Ishikawa (cell line): ENCODE results near the gene MFRP.

ENCODE experiments used
- CEBPB ChIP-seq: IDR thresholded peaks from 2 replicates; pipeline ENCODE4 v1.6.1; 2012
- CREB1 ChIP-seq: IDR thresholded peaks from 2 replicates; pipeline ENCODE4 v1.6.1; 2012; ENCODE audit warnings: low read depth
- EGR1 ChIP-seq: IDR thresholded peaks from 2 replicates; pipeline ENCODE4 v1.6.1; 2012
- EP300 ChIP-seq: IDR thresholded peaks from 2 replicates; pipeline ENCODE4 v1.6.1; 2012; ENCODE audit warnings: borderline replicate concordance
- FOXM1 ChIP-seq: IDR thresholded peaks from 2 replicates; pipeline ENCODE4 v1.6.1; 2012; ENCODE audit warnings: low read depth, borderline replicate concordance
- MAX ChIP-seq: IDR thresholded peaks from 2 replicates; pipeline ENCODE4 v1.6.1; 2012
- NFIC ChIP-seq: IDR thresholded peaks from 2 replicates; pipeline ENCODE4 v1.6.1; 2012
- RAD21 ChIP-seq: IDR thresholded peaks from 2 replicates; pipeline ENCODE4 v1.6.1; 2012; ENCODE audit warnings: low read depth
- TAF1 ChIP-seq: IDR thresholded peaks from 2 replicates; pipeline ENCODE4 v1.6.1; 2012; ENCODE audit warnings: low read depth, mild to moderate bottlenecking
- TCF12 ChIP-seq: IDR thresholded peaks from 2 replicates; pipeline ENCODE4 v1.6.1; 2012; ENCODE audit warnings: low read depth
- TEAD4 ChIP-seq: IDR thresholded peaks from 2 replicates; pipeline ENCODE4 v1.6.1; 2012
- USF1 ChIP-seq: IDR thresholded peaks from 2 replicates; pipeline ENCODE4 v1.6.1; 2012
- YY1 ChIP-seq: IDR thresholded peaks from 2 replicates; pipeline ENCODE4 v1.6.1; 2012; ENCODE audit warnings: low read depth
- ZBTB7A ChIP-seq: IDR thresholded peaks from 2 replicates; pipeline ENCODE4 v1.6.1; 2012; ENCODE audit warnings: low read depth
- TF ChIP-seq, protein P1 (sequence below): IDR thresholded peaks from 2 replicates; pipeline ENCODE4 v1.6.1; 2012; ENCODE audit warnings: low read depth, mild to moderate bottlenecking

The MFRP gene

DNA sequence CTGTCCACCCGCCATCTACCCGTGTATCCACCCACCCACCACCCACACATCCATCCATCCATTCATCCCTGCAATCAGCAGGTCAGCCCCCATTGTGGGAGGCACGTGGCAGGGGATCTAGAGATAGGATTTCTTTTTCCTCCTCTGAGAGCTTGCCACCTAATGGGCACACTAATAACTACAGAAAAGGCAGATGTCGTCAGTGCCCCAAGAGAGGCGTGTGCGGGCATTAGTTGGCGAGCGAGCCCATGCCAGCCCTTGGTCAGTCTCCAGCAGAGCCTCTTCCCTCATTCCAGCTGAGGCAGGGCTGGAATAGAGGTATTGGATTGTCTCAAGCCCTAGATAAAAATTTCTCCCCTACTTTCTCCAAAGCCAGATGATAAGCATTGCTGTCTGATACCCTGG, 25.3 kb upstream of the MFRP start:
- TF ChIP-seq CREB1 (no peak), RAD21 (peak; percentile 41), USF1 (peak; percentile 67), FOXM1 (no peak), TCF12 (no peak), TAF1 (no peak), ZBTB7A (no peak), NFIC (0 out of 2 replicates have a peak, but pooled peaks have one; percentile 24), EP300 (no peak), YY1 (no peak), EGR1 (peak; percentile 84), TEAD4 (peak; percentile 30; the same call in 1 of the 2 replicates), MAX (peak; percentile 84), CEBPB (no peak)
- TF ChIP-seq, protein P1, sequence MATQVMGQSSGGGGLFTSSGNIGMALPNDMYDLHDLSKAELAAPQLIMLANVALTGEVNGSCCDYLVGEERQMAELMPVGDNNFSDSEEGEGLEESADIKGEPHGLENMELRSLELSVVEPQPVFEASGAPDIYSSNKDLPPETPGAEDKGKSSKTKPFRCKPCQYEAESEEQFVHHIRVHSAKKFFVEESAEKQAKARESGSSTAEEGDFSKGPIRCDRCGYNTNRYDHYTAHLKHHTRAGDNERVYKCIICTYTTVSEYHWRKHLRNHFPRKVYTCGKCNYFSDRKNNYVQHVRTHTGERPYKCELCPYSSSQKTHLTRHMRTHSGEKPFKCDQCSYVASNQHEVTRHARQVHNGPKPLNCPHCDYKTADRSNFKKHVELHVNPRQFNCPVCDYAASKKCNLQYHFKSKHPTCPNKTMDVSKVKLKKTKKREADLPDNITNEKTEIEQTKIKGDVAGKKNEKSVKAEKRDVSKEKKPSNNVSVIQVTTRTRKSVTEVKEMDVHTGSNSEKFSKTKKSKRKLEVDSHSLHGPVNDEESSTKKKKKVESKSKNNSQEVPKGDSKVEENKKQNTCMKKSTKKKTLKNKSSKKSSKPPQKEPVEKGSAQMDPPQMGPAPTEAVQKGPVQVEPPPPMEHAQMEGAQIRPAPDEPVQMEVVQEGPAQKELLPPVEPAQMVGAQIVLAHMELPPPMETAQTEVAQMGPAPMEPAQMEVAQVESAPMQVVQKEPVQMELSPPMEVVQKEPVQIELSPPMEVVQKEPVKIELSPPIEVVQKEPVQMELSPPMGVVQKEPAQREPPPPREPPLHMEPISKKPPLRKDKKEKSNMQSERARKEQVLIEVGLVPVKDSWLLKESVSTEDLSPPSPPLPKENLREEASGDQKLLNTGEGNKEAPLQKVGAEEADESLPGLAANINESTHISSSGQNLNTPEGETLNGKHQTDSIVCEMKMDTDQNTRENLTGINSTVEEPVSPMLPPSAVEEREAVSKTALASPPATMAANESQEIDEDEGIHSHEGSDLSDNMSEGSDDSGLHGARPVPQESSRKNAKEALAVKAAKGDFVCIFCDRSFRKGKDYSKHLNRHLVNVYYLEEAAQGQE, result no peak

DNA sequence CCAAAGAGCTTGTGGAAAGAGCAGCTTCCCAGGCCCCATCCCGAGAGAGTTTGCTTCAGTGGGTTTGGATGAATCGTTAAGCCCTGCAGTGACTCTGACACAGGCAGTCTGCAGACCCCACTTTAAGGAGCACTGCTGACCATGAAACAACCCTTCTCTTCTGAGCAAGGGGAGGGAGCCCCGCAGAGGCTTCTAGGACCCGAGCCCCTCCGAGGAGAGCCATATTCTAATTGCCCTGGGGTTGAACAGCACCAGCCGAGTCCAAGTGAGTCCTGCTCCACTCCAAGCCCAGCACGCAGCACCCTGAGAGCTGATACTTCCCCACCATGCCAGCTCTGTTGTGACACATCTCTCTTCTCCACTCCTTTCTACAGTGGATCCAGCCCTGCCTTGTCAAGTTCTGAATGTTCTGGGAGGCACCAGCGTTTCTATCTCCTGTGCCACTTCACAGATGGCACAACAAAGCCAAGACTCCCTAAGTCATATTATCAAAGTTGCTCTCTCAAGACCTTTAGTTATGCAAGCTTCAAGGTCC, 24.6 kb upstream of the MFRP start:
- no peak for TF ChIP-seq USF1
- TF ChIP-seq TAF1, result no peak
- TF ChIP-seq CEBPB, result no peak
- TF ChIP-seq TCF12, result no peak
- no peak for TF ChIP-seq FOXM1
- TF ChIP-seq EGR1, result no peak
- no peak for TF ChIP-seq ZBTB7A
- TF ChIP-seq EP300, result no peak
- no peak for TF ChIP-seq NFIC
- no peak for TF ChIP-seq CREB1
- TF ChIP-seq, protein P1, result no peak
- no peak for TF ChIP-seq RAD21
- no peak for TF ChIP-seq MAX
- TF ChIP-seq TEAD4, result no peak
- no peak for TF ChIP-seq YY1

DNA sequence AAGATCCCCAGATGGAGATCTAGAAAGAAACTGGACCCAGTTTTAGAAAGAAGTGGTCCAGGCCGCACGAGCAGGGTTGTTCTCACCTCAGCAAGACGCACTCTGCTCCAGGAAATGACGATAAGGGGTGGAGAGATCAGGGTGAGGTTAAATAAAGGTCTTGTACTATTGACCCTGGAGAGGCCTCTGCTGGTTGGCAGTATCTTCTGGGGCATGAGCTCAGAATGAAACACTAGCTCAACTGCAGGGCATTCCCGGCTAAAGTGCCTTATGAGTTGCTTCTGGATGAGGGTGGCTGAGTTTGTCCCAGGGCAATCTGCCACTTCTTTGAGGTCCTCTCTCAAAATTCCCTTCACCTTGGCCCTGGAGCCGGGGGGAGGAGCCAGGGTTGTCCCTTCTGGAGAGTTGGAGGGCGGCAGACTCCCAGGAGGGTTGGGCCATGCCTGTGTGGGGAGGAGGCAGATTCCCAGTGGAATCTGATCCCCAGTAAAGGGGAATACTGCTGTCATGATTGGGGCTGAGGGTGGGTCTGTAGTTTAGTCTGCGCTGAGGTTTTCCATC, 24.1 kb upstream of the MFRP start:
- no peak for TF ChIP-seq TEAD4
- no peak for TF ChIP-seq CEBPB
- no peak for TF ChIP-seq YY1
- TF ChIP-seq MAX, result no peak

- no peak for TF ChIP-seq CREB1
- TF ChIP-seq, protein P1, result no peak
These were observed 22.8 kb upstream of the MFRP start for GRCh38 chr11:119369132-119369925.
